HG03378 (cell line): ENCODE measurements around the gene TIMP4.

Experiments
- ATAC-seq: cut with Tn5 transposase; IDR thresholded peaks from one replicate; pipeline ENCODE4 v1.9.1; 2021; ENCODE audit warnings: mild to moderate bottlenecking, moderate library complexity; ENCODE audit not compliant: unreplicated experiment

Gene TIMP4

DNA sequence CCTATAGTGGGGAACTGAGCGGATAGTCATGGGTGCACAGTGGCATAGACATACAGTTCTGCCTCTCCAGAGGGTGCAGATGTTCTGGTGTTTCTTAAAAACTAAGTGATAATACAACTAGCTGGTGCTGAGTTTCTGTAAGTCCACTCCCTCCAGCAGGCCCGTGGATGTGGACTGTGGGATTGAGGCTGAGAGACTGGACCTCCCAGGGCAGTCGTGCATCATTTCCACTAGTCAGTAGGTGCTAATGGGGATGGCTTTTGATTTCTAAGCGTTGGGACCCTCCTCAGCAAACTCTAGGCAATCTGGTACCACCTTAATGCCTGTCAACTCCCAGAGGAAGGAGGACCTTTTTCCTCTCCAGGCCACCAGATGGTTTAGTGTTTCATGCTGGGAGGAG lies 27.3 kb upstream of the TIMP4 start:
- ATAC-seq: no peak

- ATAC-seq: no peak
Observed at GRCh38 chr3:12185172-12185710, 26.5 kb upstream of the TIMP4 start.

DNA sequence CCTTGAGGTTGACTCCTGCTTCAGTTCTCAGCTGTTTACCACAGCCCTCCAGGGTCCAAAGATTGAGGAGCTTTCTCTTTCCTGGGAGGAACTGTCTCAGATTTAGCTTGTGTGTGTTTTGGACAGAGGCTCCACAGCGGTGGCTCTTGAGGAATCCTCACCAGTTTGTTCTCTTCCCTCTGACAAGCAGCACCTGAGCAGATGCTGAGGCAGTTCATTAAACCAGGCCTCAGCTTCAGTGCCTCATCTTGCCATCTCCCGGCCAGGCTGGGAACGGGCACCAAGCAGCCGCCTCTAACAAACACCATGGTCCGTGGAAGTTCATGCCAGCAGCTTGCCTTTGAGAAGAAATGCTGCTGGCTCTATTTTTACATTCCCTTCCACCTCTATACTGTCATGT lies 25.8 kb upstream of the TIMP4 start:
- no peak for ATAC-seq

- ATAC-seq: no peak
Observed at GRCh38 chr3:12182687-12183441, 24.2 kb upstream of the TIMP4 start.

- ATAC-seq: no peak
Observed at GRCh38 chr3:12181806-12182205, 23.1 kb upstream of the TIMP4 start.

- no peak for ATAC-seq
Observed at GRCh38 chr3:12181301-12181700, 22.6 kb upstream of the TIMP4 start.

GRCh38 chr3:12180631-12181030 lies 21.9 kb upstream of the TIMP4 start:
- no peak for ATAC-seq

DNA sequence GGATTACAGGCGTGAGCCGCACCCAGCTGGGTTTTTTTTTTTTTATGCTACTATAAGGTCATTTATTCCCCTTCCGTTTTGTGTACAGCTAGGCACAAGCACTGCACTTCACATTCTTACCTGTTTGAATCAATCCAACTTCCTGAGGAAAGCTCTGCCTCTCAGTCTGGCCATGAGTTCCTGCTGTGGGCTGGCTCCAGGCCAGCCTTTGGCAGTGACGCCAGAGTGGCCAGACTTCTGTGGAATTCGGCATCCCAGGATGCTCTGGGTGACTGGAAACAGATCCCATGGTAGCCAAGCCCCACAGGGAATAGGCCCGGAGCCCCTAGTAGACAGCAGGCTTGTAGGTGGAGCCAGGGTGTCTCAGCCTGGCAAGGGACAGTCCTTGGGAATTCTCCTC lies 21.5 kb upstream of the TIMP4 start:
- no peak for ATAC-seq

DNA sequence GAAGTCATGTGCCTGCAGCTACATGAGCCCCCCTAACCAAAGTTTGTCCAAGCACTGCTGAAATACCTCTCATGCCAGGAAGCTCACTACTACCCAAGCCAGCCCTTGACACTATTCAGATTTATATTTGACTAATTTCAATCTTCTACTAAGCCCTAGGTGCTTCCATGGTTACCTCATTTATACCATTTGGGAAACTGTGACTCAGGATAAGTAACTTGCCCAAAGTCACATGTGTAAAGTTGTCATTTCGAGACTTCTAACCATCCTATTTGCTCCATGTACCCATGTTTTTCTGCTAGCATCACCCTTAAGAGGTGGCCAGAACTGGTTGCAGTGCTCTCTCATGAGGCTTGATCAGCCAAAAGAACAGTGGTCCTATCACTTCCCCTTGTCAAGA lies 20.7 kb upstream of the TIMP4 start:
- no peak for ATAC-seq

- ATAC-seq: no peak
Observed at GRCh38 chr3:12178091-12178820, 19.5 kb upstream of the TIMP4 start.

DNA sequence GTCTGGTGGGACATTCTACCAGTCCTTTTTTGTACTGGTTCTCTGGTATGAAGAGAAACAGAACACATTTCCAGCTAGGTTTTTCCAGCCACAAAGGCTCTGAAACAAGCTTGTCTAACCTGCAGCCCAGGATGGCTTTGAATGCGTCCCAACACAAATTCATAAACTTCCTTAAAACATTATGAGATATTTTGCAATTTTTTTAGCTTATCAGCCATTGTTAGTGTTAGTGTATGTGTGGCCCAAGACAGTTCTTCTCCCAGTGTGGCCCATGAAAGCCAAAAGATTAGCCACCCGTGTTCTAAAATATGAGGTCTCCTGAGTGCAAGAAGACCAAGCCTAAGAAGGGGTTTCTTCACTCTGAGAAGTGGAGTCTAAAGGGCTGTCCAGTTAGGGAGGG lies 18.4 kb upstream of the TIMP4 start:
- ATAC-seq: no peak

DNA sequence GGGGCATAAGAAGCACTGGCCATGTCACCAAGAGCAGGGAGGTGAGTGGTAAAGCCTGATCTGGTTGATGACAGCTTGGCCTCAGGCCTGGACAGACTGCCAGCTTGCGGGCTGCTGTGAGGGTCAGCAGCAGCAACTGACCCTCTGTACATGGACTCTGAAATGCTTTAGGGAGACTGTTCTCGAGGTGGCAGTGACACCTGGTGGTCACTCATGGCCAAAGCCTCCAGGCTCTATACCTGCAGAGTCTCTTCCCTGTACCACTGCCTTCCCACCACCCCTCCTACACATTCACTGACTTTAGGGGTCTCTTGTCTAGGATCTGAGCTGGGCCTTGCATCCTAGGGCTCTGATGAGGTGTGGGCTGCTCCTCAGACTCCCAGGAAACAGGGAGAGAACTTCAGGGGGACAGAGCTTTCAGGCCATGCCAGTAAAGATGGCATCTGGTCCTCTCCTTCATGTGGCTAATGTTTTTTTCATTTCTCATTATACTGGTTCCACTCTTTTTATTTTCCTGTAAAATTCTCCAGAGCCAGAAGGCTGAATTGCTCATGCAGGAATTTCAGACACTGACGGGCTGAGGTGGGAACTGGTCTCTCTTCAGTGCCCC lies 17.2 kb upstream of the TIMP4 start:
- ATAC-seq: peak; percentile 51

DNA sequence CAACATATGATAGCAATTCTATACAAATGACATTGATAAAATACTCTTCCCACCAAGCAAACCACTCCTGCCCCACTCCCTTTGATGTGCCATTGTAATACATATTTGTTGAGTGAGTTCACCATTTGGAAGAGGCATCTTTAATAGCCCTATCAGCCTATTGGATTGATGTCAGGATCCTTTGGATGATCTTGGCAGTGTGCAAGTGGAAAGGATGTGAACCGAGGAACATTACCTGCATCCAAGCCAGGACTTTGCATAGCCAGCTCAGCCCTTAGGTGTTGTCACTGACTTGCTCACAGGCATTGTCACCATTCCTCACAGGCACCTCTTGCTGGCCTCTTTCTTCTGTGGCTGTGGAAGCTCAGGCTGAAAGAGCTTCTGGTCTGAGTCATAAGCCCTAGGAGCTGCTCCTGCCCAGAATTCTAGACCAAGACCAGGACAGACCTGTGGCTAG lies 16.5 kb upstream of the TIMP4 start:
- ATAC-seq: no peak

DNA sequence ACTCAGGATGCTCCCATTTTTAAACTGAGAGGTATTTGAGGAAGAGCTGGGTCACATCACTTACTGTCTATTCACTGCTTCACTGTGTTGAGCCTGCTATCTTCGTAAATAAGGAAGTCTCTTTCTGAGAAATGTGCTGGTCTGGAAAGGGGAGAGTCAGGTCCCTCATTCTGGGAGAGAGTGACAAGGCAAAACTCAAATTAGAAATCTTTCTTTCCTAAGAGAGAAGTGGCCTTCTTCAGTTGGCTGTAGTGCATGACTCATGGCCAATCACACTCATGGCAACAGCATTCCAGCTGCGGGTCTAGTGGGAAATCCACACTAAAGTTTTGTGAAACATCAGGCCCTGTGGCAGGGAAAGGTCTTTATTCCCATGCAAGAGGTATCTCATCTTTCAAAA lies 11.5 kb upstream of the TIMP4 start:
- ATAC-seq: no peak

- ATAC-seq: no peak
Observed at GRCh38 chr3:12165909-12166308, 7.2 kb upstream of the TIMP4 start.

GRCh38 chr3:12159227-12159601 lies 502 bp upstream of the TIMP4 start:
- ATAC-seq: no peak

GRCh38 chr3:12157026-12157425 lies 1.7 kb downstream of the TIMP4 start:
- ATAC-seq: no peak

DNA sequence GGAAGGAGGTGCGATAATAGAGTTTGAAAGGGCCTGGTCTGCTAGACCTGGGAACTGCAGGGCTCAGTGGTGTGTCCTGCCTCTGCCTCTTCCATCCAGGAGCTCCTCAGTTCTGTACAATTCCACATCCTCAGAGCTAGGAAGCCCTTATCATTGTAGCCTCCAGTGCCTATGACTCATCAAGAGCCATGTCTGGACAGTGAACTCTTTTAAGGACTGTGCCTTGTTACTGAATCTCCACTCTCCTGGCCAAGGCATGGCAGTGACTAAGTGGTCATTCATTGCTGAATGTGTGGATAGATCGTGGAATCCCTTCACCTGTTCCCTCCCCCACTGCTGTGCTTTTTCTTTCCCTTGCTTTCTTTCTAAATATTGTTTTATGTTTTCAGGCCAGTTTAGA lies 2.9 kb downstream of the TIMP4 start:
- no peak for ATAC-seq

DNA sequence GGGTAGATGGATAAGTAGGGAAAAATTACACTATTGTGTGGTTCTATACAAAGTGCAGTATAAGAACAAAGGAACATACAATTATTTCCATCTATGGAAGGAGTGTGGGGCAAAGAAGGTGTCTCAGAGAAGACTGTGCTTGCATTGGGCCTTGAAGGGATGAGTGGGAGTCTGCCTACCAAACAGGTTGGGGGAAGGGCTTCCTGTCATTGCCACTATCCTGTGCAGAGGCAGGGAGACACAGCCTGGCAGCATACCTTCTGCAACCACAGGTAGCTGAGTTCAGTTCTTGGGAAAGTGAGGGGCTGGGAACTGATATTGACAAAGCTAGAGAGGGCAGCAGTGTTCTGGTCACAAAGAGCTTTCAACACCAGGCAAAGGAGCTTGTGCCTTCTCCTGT lies 3.4 kb downstream of the TIMP4 start:
- no peak for ATAC-seq

DNA sequence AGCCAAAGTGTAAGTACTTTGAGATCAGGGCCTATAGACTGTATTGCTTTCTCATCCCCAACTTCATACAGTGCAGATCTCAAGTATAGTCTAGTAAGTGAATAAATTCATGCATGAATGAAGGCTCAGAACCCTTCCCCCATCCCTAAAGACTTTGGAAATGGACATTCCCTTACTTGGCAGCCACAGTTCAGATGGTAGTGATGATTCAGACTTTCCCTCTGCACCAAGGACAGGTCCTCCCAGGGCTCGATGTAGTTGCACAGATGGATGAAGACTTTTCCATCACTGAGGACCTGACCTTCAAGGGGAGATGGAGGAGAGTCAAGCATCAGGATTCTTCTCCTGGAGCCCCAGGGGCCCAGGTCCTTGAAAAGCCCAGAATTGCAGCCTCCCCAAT lies 4.6 kb downstream of the TIMP4 start:
- ATAC-seq: no peak

DNA sequence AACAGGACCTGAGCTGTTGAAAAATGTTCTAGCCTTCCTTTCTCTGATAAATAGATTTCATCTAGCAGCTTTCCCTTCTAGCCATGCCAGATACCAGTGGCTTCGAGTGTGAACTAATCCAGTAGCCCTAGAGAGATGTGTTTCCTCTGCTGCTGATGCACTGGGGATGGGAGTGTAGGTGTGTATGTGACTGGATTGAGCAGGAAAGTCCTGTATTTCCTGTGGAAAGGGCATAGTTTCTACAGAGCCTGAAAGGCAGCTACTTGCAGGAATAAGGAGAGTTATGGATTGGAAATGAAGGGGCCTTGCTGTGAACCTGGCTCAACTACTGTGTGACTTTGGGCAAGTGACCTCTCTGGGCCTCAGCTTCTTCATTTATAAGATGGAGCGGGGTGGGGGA lies 8.6 kb downstream of the TIMP4 start:
- ATAC-seq: no peak

- ATAC-seq: no peak
Observed at GRCh38 chr3:12149029-12149428, 9.7 kb downstream of the TIMP4 start.
